C4-2B (cell line): Measurements from ENCODE around the gene RSPO4.

Experiments
- CTCF ChIP-seq: fragments of 450-650 bp; conservative IDR thresholded peaks from 2 replicates; pipeline ENCODE4 v1.5.1; 2017; ENCODE audit warnings: mild to moderate bottlenecking
- ZFX ChIP-seq: fragments of 450-650 bp; IDR thresholded peaks from 2 replicates; pipeline ENCODE4 v1.6.1; 2017

GRCh38 chr20:910132-910869 is 91.8 kb downstream of the RSPO4 start:
- TF ChIP-seq CTCF (no peak), ZFX (no peak)
